DLD1 (cell line): ENCODE results near the gene ADAMTSL5.
"Not testable (repeated sequence)": the region's sequence is repeated elsewhere in the genome, so short reads cannot be mapped to it uniquely, and the experiment has no call there.

Experiments used
- in situ Hi-C: cut with HindIII; loops from 2 replicates; pipeline ENCODE4 v1.10.0; 2017; ENCODE audit warnings: low sequenced_read_pairs

Gene ADAMTSL5, protein sequence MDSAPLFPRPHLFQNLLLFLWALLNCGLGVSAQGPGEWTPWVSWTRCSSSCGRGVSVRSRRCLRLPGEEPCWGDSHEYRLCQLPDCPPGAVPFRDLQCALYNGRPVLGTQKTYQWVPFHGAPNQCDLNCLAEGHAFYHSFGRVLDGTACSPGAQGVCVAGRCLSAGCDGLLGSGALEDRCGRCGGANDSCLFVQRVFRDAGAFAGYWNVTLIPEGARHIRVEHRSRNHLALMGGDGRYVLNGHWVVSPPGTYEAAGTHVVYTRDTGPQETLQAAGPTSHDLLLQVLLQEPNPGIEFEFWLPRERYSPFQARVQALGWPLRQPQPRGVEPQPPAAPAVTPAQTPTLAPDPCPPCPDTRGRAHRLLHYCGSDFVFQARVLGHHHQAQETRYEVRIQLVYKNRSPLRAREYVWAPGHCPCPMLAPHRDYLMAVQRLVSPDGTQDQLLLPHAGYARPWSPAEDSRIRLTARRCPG

DNA sequence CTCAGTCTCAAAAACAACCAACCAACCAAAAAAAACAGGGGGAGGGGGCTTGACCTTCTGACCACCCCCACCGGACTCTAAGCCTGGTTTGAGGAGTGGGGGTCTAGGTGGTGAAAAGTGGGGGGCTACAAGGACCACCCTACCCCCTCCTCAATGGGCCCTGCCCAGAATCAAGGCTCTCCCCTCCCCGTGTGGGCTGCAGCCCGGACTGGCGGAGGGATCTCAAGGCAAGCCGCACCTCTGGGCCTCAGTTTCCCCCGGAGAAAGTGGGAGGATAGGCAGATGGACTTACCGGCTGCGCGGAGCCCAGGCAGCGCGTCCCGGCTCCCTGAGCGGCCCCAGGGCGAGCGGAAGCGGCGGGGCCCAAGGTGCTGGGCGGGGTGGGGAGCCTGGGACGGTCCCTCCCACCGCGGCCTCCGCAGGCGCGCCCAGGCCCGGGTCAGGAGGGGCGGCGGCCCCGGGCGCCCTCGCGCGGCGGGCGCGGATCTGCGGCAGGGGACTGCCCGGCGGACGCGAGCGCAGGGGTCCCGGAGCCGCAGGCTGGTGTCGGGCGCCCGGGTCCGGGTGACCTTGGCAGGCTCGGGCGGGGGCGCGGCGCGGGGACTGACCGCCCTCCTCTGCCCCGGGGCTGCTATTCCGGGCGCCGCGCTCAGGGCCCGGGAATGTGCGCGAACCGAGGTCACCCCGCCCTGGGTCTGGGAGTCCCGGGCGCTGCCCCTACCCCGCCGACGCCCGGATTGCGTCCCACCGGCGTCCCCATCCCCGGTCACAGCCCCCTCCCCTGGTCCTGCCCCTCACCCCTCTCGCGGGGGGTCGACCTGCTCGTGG lies at the start of gene ADAMTSL5:
Gene ADAMTSL5 (minus strand): TSS at position 349 of the 828 bp plus-strand sequence. CDS start 2,076 bp downstream, outside the sequence.
- in situ Hi-C loops: no loop called here

DNA sequence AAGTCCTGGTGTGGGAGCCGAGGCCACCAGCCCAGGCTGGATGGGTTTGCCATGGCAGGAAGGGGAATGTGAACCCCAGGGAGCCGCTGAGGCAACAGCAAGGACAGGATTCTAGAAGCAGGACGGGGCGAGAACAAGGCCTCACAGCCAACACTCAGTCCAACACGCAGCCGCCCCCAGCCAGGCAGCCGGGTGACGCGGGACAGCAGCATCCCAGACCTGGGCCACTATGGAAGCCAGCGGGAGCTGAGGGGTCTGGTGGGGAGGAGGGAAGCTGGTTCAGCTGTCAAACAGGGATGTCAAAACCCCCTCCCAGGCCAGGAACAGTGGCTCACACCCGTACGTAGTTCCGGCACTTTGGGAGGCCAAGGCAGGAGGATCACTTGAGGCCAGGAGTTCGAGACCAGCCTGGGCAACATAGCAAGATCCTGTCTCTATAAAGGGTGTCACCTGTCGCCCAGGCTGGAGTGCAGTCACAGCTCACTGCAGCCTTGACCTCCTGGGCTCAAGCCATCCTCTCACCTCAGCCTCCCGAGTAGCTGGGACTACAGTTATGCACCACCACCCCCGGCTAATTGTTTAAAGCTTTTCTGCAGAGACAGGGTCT lies 48.5 kb upstream of the ADAMTSL5 start:
- in situ Hi-C loops: no loop called here

DNA sequence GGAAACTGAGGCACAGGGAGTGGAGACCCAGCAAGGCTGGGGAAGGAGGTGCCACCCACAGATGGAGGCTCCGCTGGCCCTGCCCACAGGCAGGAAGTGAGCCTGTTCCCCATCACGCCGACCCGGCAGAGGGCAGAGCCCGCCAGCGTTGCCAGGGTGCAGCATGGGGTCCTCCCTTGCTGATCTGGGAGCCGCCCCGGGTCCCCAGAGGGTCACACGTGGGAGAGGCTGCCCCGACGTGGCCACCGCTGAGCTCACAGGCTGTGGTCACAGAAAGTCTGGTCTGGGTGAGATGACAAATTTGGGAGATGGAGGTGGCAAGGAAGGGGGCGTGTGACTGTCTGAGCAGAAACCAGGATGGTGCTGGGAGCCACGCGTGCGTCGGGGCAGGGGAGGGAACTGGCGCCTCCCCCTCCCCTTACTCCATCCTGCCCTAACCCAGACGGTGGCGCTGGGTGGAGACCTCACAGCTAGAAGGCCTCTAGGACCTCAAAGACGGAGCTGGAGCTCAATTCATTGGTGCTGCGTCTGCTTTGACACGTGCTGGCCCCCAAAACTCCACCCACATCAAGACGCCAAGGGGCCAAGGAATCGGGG lies 47.6 kb upstream of the ADAMTSL5 start:
- in situ Hi-C loops: no loop called here

DNA sequence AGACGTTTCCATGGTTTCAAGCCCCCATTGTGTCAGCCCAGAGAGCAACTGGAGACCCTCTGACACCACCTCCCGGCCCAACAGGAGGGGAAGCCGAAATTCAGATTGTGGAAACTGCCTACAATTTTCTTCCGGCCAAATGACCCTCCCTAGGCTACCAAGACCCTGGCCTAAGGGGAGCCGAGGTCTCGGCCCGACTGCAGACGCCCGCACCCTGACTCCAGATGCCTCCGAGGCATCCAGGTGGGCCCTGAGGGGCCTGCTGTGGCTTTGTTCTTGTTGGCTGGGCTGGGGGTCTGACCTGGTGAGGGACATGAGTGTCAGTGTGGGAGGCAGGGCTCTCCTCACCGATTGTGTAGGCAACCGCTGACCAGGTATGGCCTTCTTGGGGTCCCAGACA lies 45.7 kb upstream of the ADAMTSL5 start:
- in situ Hi-C loops: no loop called here

DNA sequence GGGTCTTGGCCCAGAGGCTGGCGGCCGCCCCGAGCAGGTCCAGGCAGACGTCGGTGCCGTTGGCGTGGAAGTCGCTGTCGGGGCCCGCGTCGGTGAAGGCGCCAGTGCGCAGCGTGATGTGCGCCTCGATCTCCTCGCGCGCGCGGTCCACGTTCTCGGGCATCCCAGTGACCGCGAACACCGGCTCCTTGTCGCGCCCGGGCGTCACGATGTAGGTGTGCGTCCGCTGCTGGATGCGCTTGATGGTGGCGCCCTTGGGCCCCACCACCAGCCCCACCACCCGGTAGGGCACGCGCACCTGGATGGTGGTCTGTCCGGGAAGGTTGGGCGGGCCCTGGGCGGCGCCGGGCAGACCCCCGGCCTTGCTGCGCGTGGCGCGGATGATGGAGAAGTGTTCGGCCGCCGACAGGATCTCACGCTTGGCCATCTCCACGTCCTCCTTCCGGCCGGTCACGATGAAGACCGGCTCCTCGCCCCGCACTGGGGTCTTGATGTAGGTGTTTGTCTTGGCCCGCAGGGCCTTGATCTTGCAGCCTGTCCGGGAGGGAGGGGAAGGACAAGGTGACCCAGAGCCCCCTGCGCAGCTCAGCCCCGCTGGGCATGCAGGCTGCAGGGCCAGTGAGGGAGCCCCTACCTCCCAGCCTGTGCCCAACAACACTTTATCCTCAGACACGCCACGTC lies 43.7 kb upstream of the ADAMTSL5 start:
- in situ Hi-C loops: no loop called here

DNA sequence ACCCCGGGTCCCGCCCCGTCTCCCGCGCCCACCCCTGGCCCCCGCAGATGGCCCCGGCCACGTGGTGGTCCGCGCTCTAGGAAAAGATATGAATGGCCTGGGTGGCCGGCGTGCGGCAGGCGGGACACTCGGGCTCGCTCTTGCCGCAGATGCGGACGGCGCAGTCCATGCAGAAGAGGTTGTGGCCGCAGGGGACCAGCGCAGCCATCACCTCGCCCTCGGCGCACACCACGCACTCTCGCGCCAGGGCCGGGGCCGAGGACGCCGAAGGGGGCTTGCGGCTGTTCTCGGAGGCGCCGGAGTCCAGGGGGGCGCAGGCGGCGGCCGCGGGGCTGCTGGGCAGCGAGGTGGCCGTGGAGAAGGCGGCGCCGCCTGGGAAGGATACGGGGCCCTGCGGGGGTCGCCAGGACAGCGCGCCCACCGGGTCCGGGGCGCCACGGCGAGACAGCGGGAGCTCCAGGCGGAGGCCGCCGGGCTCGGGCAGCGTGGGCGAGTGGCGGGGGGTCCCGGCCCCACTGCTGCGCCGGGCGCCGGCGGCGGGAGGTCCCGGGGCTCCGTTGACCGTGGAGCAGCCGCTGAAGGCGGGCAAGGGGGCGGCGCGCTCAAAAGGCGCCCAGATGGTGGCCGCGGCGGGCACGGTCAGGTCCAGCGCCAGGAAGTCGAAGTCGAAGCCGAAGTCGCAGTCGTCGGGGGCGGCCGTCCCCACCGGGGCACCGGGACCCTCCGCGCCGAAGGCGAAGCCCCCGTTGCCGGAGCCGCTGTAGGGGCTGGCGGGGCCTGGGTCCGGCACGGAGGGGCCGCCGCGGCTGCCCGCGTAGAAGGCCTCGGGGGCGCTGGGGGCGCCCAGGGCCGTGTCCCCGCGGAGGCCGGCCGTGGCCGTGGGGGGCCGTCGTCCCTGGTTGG lies 42.9 kb upstream of the ADAMTSL5 start:
- in situ Hi-C loops: no loop called here

DNA sequence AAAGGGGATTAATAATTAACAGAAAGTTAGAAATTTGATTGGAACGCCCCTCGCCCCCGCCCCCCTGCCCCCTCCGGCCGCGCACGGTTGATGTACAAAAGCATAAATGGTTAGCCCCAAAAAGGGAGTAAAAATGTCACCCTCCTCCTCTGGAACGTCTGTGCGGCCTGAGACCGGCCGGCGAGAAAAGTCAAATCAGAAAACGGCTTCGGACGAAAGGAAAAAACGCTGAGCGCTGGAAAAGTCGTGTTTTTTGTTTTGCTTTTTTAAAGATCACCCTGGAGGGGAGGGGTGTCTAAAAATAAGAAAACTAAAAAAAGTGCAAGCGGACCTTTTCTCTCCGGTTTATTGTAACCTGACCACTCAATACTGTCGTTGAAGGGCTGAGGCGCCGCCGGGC lies 42.1 kb upstream of the ADAMTSL5 start:
- in situ Hi-C loops: no loop called here

DNA sequence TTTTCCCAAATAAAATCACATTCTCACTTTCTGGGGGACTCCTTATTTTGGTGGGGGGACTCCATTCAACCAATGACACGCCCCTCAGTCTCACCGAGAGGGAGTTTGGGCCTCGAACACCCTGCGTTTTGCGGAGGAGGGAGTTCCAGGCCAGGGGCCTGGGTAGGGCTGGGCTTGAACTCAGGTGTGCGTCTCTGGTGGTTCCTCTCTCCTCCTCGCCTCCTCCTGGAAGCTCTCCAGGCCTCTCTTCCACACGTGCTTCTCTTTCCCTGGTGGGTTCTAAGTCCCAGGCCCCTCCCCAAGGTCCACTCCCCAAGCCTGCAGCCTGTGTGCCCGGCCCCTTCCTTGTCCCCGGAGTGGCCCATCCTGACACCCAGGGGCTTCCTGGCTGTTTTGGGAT lies 40.6 kb upstream of the ADAMTSL5 start:
- in situ Hi-C loops: no loop called here

DNA sequence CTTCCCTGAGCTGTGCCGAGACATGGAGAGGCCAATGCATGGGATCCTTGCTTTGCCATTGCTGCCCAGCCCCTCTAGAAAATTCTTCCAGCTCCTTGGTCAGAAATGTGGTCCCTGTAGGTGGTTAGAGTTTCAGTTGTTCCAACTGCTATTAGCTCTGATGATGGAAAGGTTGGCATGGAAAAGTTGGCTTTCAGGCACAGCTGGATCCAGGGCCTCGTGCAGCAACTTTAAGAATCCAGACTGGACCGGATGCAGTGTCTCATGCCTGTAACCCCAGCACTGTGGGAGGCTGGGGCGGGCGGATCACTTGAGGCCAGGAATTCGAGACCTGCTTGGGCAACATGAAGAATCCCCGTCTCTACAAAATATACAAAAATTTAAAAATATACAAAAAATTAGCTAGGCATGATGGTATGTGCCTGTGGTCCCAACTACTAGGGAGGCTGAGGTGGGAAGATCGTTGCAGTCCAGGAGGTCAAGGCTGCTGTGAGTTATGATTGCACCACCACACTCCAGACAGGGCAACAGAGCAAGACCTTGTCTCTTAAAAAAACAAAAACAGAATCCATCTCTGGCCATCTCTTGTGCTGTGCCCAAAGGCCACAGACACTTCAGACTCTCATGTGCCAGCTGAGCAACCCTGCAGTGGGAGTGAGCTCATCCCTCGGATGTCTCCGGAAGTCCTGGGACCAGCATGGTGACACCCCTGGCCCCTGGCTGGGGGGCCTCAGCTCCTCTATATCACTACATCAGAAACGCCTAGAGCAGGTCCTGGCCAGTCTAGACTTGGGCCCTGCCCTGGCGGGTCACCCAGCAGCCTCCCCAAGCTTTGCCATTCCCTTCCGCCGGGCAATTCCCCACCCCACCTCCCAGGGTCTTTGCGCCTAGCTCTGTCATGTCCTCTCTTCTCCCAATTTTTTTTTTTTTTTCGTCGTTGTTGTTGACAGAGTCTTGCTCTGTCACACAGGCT lies 38.5 kb upstream of the ADAMTSL5 start:
- in situ Hi-C loops: no loop called here

DNA sequence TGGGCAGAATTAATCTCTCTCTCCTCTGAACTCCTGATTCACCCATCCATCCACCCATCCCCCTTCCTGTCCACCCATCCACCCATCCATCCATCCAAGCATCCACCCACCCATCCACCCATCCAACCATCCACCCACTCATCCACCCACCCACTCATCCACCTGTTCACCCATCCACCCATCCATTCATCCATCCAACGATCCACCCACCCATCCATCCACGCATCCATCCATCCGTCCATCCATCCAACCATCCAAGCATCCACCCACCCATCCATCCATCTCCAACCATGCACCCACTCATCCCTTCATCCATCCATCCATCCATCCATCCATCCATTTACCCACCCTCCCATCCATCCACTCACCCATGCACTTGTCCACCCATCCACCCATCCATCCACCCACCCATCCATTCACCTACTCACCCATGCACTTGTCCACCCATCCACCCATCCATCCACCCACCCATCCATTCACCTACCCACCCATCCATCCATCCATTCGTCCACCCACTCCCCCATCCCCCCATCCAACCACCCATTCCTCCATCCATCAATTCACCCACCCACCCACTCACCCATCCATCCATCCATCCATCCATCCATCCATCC lies 36.6 kb upstream of the ADAMTSL5 start:
- in situ Hi-C loops: no loop called here

DNA sequence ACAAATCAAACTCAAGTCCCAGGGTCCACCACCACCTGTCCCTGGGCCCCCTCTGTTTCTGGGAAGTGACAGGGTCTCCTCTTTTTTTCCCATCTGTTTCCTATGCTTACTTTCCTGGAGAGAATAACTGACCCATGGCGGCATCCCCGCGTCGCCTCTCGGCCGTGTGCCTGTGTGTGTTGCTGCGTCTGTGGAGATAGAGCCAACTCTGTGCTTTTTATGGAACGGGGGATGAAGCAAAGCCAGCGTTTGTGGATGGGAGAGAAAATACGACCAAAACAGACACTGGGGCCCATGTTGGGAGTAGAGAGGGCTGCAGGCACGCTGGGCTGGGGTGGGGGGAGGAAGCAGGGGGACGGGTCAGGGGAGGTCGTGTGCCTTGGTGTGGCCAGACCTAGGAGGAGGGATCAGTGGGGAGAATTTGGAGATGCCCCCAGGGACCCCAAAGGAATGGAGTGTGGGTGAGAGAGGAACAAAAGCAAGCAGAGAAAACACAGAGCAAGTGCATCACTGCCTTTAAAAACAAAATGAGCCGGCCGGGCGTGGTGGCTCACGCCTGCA lies 27.6 kb upstream of the ADAMTSL5 start:
- in situ Hi-C loops: no loop called here

DNA sequence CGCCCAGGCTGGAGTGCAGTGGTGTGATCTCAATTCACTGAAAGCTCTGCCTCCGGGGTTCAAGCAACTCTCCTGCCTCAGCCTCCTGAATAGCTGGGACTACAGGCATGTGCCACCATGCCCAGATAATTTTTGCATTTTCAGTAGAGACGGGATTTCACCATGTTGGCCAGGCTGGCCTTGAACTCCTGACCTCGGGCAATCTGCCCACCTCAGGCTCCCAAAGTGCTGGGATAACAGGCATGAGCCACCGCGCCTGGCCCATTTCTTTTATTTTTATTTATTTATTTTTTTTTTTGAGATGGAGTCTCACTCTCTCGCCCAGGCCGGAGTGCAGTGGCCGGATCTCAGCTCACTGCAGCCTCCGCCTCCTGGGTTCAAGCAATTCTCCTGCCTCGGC lies 26.9 kb upstream of the ADAMTSL5 start:
- in situ Hi-C loops: not testable (repeated sequence)

DNA sequence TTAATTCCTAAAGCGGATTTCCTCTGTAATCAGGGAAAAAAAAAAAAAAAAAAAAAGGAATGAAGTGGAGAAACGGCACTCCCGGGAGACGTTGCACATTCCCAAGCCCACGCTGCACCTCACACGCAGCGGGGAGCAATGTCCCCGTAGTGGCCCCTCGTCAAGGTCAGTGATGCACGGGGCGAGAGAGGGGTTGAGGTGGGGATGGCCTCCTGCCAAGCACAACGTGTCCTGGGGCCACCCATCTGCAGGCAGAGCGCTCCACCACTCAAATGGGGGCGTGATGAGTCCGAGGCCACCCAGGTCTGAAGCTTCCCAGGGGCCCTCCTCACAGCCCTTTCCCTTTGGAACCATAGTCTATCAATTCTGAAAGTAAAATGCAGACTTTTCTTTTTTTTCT lies 26.2 kb upstream of the ADAMTSL5 start:
- in situ Hi-C loops: no loop called here

DNA sequence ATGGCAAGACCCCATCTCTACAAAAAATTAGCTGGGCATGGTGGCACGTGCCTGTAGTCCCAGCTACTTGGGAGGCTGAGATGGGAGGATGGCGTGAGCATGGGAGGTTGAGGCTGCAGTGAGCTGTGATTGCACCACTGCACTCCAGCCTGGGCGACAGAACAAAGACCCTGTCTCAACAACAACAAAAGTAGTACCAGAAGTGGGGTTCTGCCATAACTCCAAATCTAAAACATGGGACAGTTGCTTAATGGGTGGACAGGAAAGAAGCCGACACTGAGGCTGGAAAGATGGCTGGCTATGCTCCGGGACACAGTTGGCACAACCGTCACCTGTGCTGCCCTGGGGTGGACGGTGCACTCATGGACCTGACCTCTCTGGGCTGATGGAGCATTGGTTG lies 22.9 kb upstream of the ADAMTSL5 start:
- in situ Hi-C loops: not testable (repeated sequence)

DNA sequence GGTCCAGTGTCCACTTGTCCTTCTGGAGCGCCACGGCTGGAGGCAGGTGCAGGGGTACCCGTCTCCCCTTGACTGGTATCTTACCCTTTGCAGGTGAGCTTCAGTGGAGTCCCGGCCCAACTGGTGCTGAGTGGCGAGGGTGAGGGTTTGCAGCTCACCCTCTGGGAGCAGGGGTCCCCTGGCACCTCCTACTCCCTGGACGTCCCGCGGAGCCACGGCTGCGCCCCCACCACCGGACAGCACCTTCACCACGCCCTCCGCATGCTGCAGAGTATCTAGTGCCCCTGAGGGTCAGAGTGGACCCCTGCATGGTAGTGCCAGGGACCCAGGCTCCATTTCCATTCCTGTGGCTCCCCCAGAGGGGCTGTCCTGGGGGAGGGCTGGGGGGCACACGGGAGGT lies 22.2 kb upstream of the ADAMTSL5 start:
- in situ Hi-C loops: no loop called here

DNA sequence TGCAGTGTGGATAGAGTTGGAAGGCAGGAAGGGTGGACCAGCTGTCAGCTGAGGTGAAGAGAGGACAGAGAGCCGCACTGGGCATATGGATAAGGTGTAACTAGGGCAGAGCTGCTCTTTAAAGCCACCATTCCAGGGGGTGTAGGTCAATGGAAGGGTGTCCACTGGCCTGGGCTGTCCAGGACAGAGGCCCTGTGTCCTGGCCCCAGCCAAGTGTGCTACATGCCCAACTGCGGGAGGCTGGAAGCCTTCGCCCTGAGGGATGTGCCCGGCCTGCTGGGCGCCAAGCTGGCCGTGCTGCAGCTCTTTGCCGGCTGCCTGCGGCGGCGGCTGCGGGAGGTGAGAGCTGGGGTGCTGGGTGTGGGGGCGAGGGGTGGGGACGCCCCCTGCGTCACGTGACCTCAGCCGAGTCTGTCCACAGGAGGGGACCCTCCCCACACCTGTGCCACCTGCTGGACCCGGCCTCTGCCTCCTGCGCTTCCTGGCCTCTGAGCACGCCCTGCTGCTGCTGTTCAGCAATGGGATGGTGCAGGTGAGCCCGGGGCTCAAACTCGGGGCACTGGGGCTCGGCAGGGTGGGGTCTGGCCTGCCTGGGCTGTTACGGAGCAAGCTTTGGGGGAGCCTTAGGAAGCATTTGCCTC lies 20.8 kb upstream of the ADAMTSL5 start:
- in situ Hi-C loops: no loop called here

DNA sequence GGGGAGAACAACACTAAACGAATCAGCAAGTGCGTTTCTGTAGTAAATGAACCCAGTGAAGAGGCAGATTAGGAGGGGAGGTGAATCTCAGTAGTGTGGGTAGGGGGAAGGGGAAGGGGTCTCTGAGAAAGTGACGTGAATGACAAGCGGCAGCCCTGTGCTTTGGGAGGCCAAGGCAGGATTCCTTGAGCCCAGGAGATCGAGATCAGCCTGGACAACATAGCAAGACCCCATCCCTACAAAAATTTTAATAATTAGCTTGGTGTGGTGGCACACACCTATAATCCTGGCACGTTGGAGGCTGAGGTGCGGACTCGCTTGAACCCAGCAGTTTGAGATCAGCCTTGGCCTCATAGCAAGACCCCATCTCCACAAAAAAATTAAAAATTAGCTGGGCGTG lies 19.2 kb upstream of the ADAMTSL5 start:
- in situ Hi-C loops: no loop called here
